Fibroblast of the conjunctiva (primary cell): ENCODE results near the gene NGEF.
"Not testable (repeated sequence)": the region's sequence is repeated elsewhere in the genome, so short reads cannot be mapped to it uniquely, and the experiment has no call there.

ENCODE experiments used
- DNase-seq: peaks from one replicate; pipeline ENCODE4 v3.0.0-alpha.2; 2010; ENCODE audit warnings: low read depth

The NGEF gene

GRCh38 chr2:232927032-232927792 lies 85.8 kb downstream of the NGEF start:
- no peak for DNase-seq

- DNase-seq = no peak
Measured at GRCh38 chr2:232926431-232926939, 86.6 kb downstream of the NGEF start.

GRCh38 chr2:232925821-232926156 lies 87.3 kb downstream of the NGEF start:
- no peak for DNase-seq

- no peak for DNase-seq
Measured at GRCh38 chr2:232925153-232925820, 87.8 kb downstream of the NGEF start.

GRCh38 chr2:232924433-232924832 lies 88.6 kb downstream of the NGEF start:
- DNase-seq = no peak

- DNase-seq = no peak
Measured at GRCh38 chr2:232920760-232921159, 92.3 kb downstream of the NGEF start.

- DNase-seq = no peak
Measured at GRCh38 chr2:232920055-232920454, 93.0 kb downstream of the NGEF start.

- DNase-seq = no peak
Measured at GRCh38 chr2:232919141-232919540, 93.9 kb downstream of the NGEF start.

- DNase-seq = no peak
Measured at GRCh38 chr2:232913903-232914302, 99.2 kb downstream of the NGEF start.

GRCh38 chr2:232911712-232912277 lies 101.3 kb downstream of the NGEF start:
- no peak for DNase-seq

GRCh38 chr2:232910376-232910775 lies 102.7 kb downstream of the NGEF start:
- no peak for DNase-seq

- DNase-seq = no peak
Measured at GRCh38 chr2:232908695-232909094, 104.4 kb downstream of the NGEF start.

- not testable (repeated sequence) for DNase-seq
Measured at GRCh38 chr2:232907718-232908085, 105.4 kb downstream of the NGEF start.

GRCh38 chr2:232906867-232907717 lies 106.0 kb downstream of the NGEF start:
- DNase-seq = not testable (repeated sequence)

GRCh38 chr2:232903989-232904388 lies 109.1 kb downstream of the NGEF start:
- DNase-seq = no peak

- peak; percentile 68 for DNase-seq
Measured at GRCh38 chr2:232901736-232902578, 111.1 kb downstream of the NGEF start.

GRCh38 chr2:232900811-232901735 lies 112.0 kb downstream of the NGEF start:
- no peak for DNase-seq

GRCh38 chr2:232898592-232899543 lies 114.2 kb downstream of the NGEF start:
- no peak for DNase-seq
